Tongue (tissue), 2 donors: ENCODE data around the gene SFTPB. TPM values are rescaled to one million over a fixed set of nuclear protein-coding genes. Genes with fewer than 3 reads are reported as not detected.
"Not testable (repeated sequence)": the region's sequence is repeated elsewhere in the genome, so short reads cannot be mapped to it uniquely, and the experiment has no call there.

Experiments
- DNase-seq: peaks from one replicate; pipeline ENCODE4 v3.0.0-alpha.2; 2015
- total RNA-seq: library from RNA; depleted of rRNA; stranded (reverse); fragments of >200 nt; gene quantifications from one replicate; pipeline ENCODE4 v1.2.3, GENCODE V29; 2014

SFTPB gene
- total RNA-seq, 1 donor from 2014 or later = 21.7 TPM

DNA sequence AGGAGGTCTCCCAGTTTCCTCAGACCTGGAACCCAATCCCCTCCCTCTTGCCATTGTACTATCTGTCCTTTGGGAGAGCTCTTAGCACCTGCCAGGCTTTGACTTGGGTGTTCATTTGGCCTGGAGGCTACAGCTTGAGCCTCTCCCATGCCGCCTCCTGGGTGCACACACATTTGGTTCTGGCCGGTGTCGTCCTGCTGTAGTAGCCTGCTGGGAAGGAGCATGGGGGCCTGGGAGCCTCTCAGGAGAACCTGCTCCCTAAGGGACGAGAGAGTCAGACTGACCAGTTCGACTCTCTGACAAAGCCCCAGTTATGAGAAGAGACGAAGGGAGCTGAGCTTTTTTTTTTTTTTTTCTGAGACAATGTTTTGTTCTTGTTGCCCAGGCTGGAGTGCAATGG is 7.4 kb upstream of the SFTPB start:
- DNase-seq = no peak

DNA sequence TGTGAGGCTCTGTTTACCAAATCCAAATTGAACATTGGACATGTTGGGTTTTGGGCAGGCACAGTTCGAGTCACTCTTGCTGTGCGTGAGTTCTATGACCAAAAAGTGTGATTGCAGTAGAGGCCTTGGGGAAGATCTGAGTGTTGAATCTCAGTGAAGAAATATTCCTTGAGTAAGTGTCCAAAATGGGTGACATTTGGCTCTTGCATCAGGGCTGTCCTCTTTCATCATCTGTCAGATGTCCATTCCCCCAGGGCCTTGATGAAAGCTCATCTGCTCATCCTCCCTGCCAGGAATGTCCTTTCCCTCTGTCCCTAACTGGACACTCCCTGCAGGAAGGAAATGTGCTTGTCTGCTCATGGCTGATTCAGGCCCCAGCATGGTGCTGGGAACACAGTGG is 6.4 kb upstream of the SFTPB start:
- DNase-seq = no peak

DNA sequence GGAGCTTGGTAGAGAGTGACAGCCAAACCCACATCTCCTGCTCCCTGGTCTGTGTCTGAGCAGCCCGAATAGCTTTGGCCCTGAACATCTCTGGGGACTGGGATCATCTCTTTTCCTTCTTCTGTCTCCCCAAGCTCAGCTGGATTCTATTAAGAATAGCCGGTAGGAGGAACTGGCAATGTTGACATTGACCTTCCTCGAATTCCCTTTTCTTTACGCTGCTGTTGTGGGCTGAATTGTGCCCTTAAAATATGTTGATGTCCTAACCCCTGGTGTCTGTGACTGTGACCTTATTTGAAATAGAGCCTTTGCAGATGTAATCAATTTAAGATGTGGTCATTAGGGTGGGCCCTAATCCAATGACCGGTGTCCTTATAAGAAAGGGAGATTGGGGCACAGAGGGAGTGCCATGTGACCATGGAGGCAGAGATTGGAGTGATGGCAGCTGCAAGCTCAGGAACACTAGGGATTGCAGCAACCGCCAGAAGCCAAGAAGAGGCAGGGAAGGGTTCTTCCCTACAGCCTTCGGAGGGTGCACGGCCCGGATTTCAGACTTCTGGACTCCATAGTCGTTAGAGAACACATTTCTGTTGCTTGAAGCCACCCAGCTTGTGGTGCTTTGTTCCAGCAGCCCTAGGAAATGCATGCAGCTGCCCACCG is 5.8 kb upstream of the SFTPB start:
- DNase-seq = no peak

DNA sequence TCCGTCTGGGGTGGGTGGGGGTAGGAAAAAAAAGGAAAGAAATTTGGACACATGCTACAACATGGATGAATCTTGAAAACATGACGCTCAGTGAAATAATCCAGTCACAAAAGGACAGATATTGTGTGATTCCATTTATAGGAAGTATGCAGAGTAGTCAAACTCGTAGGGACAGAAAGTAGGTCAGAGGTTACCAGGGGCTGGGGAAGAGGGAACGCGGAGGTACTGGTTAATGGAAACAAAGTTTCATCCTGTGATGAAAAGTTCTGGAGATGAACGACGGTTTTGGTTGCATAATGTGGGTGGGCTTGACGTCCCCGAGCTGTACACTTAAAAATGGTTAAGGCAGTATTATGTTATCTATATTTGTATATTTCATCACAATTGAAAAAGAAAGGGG is 4.5 kb upstream of the SFTPB start:
- no peak for DNase-seq

DNA sequence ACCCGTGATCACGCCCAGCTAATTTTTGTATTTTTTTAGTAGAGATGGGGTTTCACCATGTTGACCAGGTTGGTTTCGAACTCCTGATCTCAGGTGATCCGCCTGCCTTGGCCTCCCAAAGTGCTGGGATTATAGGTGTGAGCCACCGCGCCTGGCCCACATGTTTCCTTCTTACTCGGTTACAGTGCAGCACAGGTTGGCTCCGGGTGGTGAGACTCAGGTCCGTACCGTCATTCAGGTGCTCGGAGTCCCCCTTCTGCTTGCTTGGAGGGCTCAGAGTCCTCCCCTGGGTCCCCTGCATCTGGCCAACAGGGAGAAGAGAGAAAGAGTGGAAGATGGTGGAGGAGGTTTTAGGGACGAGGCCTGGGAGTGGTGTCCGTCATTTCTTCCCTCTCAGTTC is 2.4 kb upstream of the SFTPB start:
- DNase-seq = not testable (repeated sequence)

DNA sequence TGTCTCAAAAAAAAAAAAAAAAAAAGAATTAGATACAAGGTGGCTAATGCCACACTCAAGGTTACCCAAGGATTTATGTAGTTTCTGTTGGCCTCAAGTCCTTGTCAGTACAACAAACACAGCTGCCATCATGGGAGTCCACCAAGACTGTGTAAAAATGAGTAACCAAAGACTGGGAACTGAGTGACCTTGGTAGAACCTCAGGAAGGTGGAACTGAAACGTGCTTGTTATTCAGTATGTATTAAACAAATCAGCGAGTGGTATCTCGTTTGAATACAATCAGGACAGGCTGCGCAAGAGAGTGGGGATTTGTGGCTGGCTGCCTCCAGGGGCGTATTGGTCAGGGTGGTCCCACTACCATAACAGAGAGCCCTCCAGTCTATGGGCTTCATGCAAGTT is 1.6 kb upstream of the SFTPB start:
- DNase-seq = no peak

DNA sequence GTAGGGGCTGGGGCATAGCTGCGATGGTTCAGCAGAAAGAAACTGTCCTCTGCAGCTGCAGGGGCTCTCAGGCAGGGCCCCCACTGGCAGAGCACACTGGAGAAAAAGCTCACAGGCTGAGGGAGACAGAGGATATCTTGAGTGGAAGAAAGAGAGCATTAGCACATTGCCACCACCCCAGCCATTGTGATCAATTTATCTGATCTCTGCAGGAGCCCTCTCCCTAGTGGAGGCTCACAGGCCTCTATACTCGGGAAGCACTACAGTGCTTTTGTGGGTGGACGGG is 801 bp upstream of the SFTPB start:
- no peak for DNase-seq

DNA sequence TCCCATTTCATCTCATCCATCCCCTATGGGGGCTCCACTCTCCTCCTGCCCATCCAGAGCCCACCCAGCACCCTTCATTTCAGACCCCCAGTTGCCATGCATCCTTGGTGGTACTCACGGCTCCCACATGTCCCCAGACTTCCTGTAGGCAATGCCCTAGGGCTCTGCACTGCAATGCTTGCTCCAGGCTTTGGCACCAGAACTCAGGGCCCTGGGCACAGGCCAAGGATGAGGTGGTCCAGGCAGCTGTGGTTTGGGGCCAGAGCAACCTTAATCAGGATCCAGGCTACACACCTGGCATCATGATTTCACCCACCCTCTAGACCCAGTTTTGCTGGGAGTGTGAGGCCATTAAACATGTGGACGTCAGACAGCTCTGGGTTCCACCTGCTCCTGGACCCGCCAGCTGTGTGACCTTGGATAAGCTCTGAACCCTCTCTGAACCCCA is 414 bp downstream of the SFTPB start:
- no peak for DNase-seq

DNA sequence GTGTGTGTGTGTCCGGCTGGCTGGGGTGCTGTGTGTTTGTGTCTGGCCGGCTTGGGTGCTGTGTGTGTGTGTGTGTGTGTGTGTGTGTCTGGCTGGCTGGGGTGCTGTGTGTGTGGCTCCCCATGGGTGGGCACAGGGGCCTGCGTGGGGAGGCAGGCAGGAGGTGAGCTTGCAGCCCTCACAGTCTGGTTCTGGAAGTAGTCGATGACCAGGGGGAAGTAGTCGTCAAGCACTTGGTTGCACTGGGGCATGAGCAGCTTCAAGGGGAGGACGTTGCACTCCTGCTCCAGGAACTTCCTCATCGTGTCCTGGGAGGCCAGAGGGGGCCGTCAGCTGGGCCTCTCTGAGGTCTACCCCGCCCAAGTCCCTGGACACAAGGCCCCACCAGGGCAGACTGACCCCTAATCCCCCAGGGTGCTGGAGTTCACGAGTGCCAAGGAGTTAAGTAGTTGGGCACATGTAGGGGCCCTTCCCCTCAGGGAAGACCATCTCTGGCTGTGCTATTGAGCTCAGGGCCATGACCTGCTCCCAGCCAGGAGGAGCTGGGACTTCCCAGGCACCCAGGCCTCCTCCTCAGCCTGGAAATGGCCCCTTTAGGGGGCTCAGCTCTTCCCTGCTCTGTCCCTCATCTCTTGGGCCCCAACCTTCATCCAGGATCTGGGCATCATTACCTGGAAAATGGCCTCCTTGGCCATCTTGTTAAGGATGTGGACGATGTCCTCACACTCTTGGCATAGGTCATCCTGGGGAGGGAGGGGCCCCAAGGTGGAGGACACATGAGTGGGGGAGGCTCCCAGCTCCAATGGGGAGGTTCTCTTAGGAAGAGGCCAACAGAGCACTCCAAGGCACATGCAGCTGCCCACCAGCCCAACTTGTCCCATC is 1.3 kb downstream of the SFTPB start:
- no peak for DNase-seq

DNA sequence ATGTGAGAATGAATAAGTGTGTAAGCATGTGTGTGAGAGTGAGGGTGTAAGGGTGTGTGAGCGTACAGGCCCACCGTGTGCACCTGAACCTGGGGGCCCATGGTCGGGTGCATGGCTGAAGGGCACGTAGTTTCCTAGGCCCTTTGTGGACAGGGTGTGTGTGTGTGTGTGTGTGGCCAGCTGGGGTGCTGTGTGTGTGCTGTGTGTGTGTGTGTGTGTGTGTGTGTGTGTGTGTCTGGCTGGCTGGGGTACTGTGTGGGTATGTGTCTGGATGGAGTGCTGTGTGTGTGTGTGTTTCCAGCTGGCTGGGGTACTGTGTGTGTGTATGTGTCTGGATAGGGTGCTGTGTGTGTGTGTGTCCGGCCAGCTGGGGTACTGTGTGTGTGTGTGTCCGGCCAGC is 2.0 kb downstream of the SFTPB start:
- no peak for DNase-seq

DNA sequence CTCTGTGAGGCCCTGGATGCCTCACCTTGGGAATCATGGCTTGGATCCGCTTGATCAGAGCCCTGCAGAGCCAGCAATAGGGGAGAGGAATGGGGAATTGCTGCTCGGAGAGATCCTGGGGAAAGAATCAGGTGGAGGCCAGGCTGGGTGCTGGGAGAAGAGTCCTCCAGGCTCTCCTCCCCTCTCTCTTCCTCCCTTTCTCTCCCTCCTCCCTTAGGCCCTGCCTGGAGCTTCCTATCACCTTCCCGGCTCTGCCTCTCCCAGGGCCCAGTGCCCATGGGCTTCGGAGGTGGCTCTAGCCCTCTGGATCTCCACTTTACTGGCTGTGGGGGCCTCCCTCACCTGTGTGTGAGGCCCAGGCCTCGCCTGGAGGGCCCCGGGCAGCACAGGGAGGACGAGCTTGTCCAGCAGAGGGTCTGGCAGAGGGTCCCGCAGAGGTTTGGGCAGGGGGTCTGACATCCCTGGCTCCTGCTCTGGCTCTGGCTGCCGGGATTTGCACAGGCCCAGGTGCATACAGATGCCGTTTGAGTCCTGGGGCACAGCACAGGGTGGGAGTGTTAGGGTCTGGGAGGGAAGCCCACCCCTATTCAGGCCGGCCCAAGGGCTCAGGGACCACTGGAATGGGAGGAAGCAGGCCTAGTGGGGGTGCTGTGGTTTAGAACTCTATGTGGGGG is 2.6 kb downstream of the SFTPB start:
- DNase-seq = no peak

DNA sequence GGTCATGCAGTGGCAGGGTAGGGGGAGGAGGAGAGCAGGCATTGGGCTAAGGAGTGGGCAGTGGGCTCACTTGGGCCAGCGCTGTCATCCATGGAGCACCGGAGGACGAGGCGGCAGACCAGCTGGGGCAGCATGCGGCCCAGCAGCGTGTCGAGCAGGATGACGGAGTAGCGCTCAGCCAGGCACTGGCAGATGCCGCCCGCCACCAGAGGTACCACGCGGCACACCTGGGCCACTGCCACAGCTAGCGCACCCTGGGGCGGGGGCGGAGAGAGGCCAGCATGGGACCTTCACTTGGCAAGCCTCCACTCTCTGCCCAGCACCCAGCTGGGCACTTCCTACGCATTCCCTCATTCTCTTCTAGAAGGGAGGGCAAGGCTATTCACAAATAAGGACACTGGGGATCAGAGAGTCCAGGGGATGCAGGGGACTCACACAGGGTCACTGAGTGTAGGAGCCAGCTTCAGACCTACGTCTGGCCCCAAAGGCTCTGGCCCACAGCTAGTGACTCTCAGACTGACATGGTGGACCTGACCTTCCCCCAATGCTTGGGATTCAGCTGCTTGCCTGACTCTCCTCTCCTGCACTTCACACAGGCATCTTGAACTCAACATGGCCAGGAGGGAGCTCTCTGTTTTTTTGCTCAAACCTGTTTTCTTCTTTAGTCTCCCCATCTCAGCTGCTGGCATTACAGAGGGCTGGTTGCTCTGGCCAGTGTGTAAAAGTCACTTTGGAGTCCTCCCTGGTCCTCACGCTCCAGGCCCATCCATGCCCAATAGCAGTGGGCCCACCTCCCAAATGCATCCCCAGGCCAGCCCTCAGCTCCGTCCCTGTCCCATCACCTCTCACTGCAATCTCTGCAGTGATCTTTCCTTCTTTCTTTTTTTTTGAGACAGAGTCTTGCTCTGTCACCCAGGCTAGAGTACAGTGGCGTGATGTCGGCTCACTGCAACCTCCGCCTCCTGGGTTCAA is 4.1 kb downstream of the SFTPB start:
- DNase-seq = no peak

DNA sequence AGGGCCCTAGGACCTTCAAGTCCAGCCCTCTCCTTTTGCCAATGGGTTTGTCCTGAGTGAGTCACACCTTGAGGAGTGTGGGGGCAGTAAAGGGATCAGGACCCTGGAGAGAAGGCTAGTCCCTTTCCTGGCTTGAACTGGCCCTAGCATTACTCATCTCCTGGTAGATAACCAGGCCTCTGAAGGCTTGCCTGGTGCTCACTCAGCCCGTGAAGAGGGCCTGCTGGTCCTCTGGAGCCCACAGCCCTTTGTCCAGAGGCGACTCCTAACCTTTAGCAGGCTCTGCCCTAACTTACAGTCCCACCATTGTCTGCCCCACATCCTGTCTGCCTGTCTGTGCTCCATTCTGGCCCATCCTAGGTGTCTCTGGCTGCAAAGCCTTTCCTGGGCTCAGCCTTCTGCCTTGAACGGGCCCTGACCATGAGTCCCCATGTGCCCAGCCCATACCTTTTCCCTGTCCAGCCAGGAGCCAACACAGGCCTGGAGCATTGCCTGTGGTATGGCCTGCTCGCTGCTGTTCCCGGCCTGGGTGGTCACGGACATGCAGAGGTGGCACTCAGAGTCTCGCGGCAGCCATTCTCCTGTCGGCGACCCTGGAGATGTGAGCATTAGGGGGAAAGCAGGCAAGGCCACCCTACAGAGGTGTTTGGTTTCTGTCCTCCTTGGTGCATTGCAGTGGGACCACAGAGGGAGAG is 5.0 kb downstream of the SFTPB start:
- no peak for DNase-seq

DNA sequence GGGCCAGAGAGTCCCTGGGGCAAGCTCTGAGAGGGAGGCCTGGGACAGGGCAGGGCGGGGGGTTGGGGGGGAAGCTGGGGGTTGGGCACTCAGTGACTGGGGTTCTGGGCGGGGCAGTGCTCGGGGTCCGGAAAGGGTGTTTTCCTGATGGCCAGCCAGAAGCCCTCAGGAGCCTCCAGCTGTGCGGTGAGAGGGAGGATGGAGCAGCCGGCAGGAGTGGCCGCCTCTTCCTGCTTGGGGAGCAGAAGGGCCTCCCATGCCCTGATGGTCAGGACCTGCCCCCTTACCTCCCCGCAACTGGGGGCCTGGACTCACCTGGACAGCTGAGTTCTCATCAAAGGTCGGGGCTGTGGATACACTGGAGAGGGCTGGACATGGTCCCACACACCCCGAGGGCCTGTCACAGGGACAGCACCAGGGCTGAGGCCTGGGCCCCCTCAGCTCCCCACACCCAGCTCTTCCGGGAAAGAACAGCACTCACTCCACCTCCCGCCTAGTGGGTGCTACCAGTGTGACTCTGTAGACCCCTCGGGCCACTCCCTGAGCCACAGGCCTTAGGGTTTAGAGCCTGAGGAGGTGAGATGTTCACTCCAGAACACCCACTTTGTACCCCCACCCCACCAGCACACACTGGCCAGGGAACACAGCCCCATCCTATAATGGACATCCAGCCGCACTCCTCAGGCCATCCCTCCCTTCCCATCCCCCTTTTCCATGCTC is 6.7 kb downstream of the SFTPB start:
- DNase-seq = no peak

DNA sequence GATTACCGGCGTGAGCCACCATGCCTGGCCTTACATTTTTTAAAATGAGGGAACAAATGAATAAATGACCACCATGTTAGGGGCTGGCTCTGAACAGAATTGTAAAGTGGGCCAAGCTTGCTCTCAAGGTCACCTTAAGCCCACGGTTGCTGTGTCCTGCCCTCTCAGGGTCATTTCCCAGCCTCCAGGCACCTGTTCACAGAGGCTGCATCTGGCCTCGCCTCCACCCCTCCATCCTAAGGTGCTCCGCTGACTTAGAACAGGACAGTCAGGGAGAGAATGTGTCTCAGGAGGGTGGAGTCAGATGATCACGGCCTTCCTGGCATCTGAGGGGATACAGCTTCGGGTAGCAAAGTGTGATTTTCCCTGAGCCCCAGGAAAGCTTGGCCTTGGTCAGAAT is 7.3 kb downstream of the SFTPB start:
- DNase-seq = no peak

DNA sequence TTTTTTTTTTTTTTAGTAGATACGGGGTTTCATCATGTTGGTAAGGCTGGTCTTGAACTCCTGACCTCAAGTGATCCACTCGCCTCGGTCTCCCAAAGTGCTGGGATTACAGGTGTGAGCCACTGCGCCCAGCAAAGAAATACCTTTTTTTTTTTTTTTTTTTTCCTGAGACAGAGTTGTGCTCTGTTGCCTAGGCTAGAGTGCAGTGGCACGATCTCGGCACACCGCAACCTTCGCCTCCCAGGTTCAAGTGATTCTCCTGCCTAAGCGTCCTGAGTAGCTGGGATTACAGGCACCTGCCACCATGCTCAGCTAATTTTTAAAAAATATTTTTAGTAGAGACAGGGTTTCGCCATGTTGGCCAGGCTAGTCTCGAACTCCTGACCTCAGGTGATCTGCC is 7.7 kb downstream of the SFTPB start:
- DNase-seq = not testable (repeated sequence)

DNA sequence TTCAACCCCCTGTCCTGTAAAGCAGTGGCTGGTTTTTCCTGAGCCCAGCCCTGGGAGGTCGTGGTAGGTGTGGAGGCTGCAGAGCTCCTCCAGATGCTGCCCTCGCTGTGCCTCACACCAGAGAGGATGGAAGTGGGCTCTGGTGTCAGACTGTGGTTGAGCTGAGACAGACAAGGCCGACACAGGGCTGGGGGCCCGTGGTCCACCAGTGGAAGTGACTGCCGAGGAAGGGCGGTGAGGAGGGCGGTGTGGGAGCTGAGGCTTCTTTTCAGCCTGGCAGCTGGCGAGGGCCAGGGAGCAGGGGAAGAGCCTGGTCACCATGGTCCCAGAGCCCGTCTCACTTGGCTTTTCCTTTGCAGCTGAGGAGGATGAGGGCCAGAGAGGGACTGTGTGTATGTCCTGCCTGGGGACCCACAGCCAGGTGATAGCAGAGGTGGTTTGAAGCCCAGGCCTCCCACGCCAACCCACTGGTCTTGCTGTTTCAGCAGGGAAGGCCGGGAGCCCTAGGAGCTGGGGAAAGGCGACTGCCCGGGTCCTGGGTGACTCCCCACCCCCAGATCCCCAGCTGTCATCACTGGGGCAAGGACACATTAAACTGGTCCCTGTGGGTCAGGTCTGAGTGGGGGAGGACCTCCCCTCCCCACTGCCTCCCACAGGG is 8.5 kb downstream of the SFTPB start:
- no peak for DNase-seq

DNA sequence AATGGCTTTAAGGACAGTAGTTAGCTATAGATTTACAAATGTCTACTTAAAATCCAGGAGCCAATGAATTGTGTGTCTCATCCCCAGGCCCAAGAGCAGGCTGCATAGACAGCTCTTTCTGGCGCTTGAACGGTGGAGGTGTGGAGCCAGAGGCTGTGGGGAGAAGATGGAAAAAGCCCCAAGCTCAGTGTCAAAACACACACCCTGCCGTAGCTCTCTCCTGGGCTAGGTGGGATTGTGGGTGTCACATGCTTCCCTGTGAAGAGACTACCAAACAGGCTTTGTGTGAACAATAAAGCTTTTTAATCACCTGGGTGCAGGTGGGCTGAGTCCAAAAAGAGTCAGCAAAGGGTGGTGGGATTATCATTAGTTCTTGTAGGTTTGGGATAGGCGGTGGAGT is 10.6 kb downstream of the SFTPB start:
- DNase-seq = not testable (repeated sequence)

DNA sequence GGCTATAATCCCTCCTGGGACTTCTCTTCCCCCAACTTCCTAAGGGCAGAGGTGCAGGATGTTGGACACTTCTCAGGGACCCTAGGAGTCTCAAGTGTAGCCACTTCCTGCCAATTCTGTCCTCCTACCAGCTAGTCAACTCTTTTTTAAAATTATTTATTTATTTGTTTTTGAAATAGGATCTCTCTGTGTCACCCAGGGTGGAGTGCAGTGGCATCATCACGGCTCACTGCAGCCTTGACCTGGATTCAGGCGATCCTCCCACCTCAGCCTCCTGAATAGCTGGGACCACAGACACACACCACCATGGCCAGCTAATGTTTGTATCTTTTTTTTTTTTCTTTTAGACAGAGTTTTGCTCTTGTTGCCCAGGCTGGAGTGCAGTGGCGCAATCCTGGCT is 11.5 kb downstream of the SFTPB start:
- no peak for DNase-seq

DNA sequence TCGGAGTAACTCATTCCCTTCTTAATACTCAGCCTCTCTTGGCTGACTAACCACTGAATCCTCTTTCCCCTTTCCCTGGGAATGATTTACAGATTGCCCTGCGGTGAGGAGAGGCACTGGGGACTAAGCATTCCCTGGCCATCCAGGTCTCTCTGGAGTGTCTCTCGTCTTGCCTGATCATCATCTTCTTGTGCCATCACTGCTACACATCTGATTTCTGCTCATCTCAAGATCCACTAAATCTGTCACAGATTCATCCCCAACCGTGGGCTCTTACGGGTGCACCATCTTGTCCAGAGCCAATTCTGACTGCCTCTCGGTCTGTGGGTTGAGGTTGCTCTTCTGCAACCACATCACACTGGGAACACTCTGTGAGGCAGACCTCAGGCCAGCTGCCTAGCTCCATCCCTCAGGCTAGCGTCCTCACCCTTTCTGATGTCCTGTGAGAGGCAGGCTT is 12.0 kb downstream of the SFTPB start:
- DNase-seq = no peak
